ENCODE data around the gene SKOR1. TPM values are rescaled to one million over a fixed set of nuclear protein-coding genes. Genes with fewer than 3 reads are reported as not detected.

The SKOR1 gene
- total and polyA plus RNA-seq, 2 of the 13 experiments (the other 11 are each of a cell fraction or from before 2014, with no cell fraction given): 0.09 to 0.11 TPM

DNA sequence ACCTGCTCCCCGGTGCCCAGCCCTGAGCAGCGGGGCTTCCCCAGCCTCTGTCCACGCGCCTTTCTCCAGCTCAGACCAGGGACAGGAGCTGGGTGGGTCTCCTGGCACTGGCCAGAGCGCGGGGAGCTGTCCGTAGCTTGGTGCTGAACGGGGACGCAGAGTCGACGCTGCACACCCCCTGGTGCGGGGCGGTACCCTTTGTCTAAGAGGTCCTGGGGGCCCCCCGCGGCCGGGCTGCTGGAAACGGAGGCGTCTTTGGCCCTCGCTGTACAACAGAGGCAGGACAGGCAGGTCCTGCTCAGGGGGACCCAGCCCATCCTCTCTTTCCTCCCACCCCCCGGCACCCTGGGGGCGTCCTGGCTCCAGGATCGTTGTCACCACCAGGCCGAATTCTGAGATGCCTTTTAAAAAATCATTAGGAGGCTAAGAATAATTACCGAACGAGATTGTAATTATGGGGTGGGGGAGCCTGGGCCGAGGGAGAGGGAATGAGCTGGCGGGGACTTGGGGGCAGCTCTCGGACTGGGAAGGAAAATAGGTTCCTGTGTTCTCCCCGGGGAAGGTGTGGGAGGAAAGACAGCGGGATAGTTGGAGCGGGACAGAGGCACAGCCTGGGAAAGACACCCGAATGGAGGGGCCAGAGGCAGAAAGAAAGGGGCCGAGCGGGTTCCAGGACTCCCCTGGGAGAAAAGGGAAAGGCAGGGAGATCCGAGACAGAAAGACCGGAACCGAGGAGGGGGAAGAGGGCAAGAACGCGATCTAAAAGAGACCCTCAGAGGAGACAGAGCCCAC lies 4.1 kb upstream of the SKOR1 start (continued):
- TF ChIP-seq BCL6 (CRISPR knock-in tag; IDR thresholded peaks at IDR 0.05): 0 out of 2 replicates have a peak, but pooled peaks have one; percentile 25
- TF ChIP-seq NFKB2 (CRISPR knock-in tag; IDR thresholded peaks at IDR 0.05; ENCODE audit: borderline replicate concordance): peak; percentile 88; the same call in 1 of the 2 replicates
- TF ChIP-seq KDM4B (CRISPR knock-in tag; IDR thresholded peaks at IDR 0.05): 0 out of 2 replicates have a peak, but pooled peaks have one; percentile 49
- peak; percentile 30; the same call in 1 of the 2 replicates for TF ChIP-seq ZFP37 (CRISPR knock-in tag; IDR thresholded peaks at IDR 0.05; ENCODE audit: borderline replicate concordance)
- TF ChIP-seq, protein P1, sequence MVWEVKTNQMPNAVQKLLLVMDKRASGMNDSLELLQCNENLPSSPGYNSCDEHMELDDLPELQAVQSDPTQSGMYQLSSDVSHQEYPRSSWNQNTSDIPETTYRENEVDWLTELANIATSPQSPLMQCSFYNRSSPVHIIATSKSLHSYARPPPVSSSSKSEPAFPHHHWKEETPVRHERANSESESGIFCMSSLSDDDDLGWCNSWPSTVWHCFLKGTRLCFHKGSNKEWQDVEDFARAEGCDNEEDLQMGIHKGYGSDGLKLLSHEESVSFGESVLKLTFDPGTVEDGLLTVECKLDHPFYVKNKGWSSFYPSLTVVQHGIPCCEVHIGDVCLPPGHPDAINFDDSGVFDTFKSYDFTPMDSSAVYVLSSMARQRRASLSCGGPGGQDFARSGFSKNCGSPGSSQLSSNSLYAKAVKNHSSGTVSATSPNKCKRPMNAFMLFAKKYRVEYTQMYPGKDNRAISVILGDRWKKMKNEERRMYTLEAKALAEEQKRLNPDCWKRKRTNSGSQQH (CRISPR knock-in tag; IDR thresholded peaks at IDR 0.05; ENCODE audit: low read depth): 0 out of 2 replicates have a peak, but pooled peaks have one; percentile 38
- TF ChIP-seq ZMAT3 (CRISPR knock-in tag; conservative IDR thresholded peaks at IDR 0.05): no peak; the same call in 1 of the 2 replicates
- TF ChIP-seq, protein P2, sequence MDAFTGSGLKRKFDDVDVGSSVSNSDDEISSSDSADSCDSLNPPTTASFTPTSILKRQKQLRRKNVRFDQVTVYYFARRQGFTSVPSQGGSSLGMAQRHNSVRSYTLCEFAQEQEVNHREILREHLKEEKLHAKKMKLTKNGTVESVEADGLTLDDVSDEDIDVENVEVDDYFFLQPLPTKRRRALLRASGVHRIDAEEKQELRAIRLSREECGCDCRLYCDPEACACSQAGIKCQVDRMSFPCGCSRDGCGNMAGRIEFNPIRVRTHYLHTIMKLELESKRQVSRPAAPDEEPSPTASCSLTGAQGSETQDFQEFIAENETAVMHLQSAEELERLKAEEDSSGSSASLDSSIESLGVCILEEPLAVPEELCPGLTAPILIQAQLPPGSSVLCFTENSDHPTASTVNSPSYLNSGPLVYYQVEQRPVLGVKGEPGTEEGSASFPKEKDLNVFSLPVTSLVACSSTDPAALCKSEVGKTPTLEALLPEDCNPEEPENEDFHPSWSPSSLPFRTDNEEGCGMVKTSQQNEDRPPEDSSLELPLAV (CRISPR knock-in tag; conservative IDR thresholded peaks at IDR 0.05; ENCODE audit: low read depth): no peak
- TF ChIP-seq, protein P3, sequence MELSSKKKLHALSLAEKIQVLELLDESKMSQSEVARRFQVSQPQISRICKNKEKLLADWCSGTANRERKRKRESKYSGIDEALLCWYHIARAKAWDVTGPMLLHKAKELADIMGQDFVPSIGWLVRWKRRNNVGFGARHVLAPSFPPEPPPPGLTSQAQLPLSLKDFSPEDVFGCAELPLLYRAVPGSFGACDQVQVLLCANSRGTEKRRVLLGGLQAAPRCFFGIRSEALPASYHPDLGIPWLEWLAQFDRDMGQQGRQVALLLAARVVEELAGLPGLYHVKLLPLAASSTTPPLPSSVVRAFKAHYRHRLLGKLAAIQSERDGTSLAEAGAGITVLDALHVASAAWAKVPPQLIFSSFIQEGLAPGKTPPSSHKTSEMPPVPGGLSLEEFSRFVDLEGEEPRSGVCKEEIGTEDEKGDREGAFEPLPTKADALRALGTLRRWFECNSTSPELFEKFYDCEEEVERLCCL (CRISPR knock-in tag; IDR thresholded peaks at IDR 0.05; ENCODE audit: borderline replicate concordance): 0 out of 2 replicates have a peak, but pooled peaks have one; percentile 27
- no peak for TF ChIP-seq ZNF563 (CRISPR knock-in tag; IDR thresholded peaks at IDR 0.05)
- peak; percentile 21; the same call in 1 of the 2 replicates for TF ChIP-seq MYC (CRISPR knock-in tag; IDR thresholded peaks at IDR 0.05; ENCODE audit: borderline replicate concordance)
- peak; percentile 33; the same call in 1 of the 2 replicates for TF ChIP-seq HOXD1 (CRISPR knock-in tag; IDR thresholded peaks at IDR 0.05)
- TF ChIP-seq REL (CRISPR knock-in tag; conservative IDR thresholded peaks at IDR 0.05): no peak
- TF ChIP-seq, protein P4, sequence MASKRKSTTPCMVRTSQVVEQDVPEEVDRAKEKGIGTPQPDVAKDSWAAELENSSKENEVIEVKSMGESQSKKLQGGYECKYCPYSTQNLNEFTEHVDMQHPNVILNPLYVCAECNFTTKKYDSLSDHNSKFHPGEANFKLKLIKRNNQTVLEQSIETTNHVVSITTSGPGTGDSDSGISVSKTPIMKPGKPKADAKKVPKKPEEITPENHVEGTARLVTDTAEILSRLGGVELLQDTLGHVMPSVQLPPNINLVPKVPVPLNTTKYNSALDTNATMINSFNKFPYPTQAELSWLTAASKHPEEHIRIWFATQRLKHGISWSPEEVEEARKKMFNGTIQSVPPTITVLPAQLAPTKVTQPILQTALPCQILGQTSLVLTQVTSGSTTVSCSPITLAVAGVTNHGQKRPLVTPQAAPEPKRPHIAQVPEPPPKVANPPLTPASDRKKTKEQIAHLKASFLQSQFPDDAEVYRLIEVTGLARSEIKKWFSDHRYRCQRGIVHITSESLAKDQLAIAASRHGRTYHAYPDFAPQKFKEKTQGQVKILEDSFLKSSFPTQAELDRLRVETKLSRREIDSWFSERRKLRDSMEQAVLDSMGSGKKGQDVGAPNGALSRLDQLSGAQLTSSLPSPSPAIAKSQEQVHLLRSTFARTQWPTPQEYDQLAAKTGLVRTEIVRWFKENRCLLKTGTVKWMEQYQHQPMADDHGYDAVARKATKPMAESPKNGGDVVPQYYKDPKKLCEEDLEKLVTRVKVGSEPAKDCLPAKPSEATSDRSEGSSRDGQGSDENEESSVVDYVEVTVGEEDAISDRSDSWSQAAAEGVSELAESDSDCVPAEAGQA (IDR thresholded peaks at IDR 0.05; ENCODE audit: low read depth): no peak
- TF ChIP-seq, protein P4 (CRISPR knock-in tag; IDR thresholded peaks at IDR 0.05; ENCODE audit: borderline replicate concordance): 0 out of 2 replicates have a peak, but pooled peaks have one; percentile 38
- TF ChIP-seq, protein P5, sequence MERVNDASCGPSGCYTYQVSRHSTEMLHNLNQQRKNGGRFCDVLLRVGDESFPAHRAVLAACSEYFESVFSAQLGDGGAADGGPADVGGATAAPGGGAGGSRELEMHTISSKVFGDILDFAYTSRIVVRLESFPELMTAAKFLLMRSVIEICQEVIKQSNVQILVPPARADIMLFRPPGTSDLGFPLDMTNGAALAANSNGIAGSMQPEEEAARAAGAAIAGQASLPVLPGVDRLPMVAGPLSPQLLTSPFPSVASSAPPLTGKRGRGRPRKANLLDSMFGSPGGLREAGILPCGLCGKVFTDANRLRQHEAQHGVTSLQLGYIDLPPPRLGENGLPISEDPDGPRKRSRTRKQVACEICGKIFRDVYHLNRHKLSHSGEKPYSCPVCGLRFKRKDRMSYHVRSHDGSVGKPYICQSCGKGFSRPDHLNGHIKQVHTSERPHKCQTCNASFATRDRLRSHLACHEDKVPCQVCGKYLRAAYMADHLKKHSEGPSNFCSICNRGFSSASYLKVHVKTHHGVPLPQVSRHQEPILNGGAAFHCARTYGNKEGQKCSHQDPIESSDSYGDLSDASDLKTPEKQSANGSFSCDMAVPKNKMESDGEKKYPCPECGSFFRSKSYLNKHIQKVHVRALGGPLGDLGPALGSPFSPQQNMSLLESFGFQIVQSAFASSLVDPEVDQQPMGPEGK (CRISPR knock-in tag; IDR thresholded peaks at IDR 0.05): peak; percentile 48

Data from HepG2 (cell line).